Measurements from ENCODE around the gene LTBP2. TPM values are rescaled to one million over a fixed set of nuclear protein-coding genes. Genes with fewer than 3 reads are reported as not detected.

The LTBP2 gene
- total RNA-seq, 2 experiments from 2014 or later: 0.10 to 0.31 TPM

DNA sequence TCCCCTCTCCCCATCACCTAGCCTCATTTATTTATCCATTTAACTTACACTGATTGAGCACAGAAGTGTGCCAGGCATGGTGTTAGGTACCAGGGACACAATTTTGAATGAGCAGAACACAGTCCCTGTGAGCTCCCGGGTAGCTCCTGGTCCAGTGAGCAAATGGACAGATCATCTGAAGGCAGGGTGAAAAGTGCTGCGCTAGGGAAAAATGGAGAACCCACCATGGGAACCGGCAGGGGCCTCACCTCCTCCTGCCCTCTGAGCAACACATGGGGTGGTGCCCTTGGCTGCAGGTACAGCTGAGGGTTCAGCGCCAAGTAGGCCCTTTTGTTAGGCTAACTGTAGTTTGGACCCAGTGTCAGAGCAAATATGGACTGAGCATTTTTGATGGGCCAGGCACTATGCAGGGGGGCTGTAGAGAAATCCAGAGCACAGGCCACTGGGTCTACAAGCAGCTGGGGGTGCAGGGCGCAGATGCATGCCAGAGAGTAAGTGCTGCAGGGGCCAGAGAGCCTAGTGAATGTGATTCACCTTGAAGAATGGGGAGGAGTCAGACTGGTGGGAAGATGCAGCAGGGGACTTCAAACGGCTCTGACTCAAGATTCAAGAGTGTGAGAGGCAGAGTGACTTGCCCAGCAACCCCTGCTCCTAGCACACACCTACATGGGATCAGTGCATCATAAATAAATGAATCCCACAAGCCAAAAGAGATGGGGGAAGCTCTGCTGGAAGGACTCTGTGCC is 28.2 kb downstream of the LTBP2 start:
- peaks cover 25% of the 10 kb centered on the region for H3K4me1 Mint-ChIP-seq (ENCODE audit: low read depth)
- peak; percentile 61 for DNase-seq
- H3K36me3 Mint-ChIP-seq: no peaks in the 10 kb centered on the region
- no peak overlapping the region for H3K27ac Mint-ChIP-seq
- H3K9me3 Mint-ChIP-seq: no peaks in the 10 kb centered on the region
- CTCF ChIA-PET: interaction anchor here (1.8 to 2.1 kb wide), 2 partner anchors 25 to 28 kb away, joined by 6 to 12 read pairs; partner anchors contain the start of gene LTBP2
- intact Hi-C loops (cut with micrococcal nuclease): loop anchor here (2.0 kb wide), 1 partner anchor 91 kb away; the partner anchor contains the start of genes ISCA2 and NPC2
- POLR2A ChIA-PET: no interaction called here
- no peak overlapping the region for H3K4me3 Mint-ChIP-seq
- H3K27me3 Mint-ChIP-seq: no peaks in the 10 kb centered on the region

DNA sequence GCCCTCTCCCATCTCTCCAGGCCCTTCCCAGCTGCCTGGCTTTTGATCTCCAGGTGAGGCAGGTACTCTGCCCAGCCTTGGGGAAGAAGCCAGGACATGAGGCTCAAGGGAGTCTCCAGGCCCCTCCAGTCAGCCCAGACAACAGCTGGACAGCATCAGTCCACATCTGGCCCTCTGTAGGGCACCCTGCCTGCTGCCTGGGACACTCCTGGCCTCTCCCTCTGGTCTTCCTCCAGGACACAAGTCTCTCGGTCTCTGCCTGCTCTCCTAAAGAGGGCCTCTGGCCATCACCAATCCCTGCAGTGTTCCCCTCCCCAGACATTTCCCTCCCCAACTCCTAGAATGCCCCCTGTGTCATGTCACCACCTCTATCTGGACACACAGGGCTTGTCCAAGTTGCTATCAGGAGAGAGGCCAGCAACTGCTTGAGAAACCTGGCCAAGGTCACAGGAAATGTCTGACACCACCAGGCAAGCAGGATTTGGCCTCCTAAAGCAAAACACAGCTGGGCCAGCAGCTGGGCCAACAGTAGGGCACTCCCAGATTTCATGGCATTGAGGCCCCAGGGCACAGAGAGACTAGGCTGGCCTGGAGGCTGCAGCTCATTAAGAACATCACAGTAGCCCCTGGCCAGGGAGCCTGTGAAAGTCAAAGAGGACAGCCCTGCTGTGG is 29.0 kb downstream of the LTBP2 start:
- no peak for DNase-seq
- Mint-ChIP-seq H3K27ac (no peak overlapping the region), H3K27me3 (no peaks in the 10 kb centered on the region), H3K4me3 (no peak overlapping the region), H3K9me3 (no peaks in the 10 kb centered on the region), H3K36me3 (no peaks in the 10 kb centered on the region), H3K4me1 (ENCODE audit: low read depth) (peaks cover 28% of the 10 kb centered on the region)
- CTCF ChIA-PET: interaction anchor here (1.3 to 2.1 kb wide), 3 partner anchors 26 to 29 kb away, joined by 4 to 12 read pairs (median 6); partner anchors contain the start of gene LTBP2
- POLR2A ChIA-PET: no interaction called here
- intact Hi-C loops (cut with micrococcal nuclease): no loop called here

DNA sequence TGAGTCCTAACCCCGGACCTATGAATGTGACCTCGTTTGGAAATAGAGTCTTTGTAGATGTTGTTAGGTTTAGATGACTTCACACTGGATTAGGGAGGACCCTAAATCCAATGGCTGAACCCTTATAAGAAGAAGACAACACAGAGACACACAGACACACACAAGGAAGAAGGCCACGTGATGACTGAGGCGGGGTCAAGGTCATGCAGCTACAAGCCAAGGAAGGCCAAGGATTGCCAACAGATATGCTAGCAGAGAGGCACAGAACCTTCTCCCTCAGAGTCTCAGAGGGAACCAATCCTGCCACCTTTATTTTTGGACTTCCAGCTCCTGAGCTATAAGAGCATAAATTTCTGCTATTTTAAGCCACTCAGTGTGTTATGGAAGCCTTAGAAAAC is 31.8 kb downstream of the LTBP2 start:
- DNase-seq: peak; percentile 40
- H3K27ac Mint-ChIP-seq: peak overlapping the region; percentile 82

DNA sequence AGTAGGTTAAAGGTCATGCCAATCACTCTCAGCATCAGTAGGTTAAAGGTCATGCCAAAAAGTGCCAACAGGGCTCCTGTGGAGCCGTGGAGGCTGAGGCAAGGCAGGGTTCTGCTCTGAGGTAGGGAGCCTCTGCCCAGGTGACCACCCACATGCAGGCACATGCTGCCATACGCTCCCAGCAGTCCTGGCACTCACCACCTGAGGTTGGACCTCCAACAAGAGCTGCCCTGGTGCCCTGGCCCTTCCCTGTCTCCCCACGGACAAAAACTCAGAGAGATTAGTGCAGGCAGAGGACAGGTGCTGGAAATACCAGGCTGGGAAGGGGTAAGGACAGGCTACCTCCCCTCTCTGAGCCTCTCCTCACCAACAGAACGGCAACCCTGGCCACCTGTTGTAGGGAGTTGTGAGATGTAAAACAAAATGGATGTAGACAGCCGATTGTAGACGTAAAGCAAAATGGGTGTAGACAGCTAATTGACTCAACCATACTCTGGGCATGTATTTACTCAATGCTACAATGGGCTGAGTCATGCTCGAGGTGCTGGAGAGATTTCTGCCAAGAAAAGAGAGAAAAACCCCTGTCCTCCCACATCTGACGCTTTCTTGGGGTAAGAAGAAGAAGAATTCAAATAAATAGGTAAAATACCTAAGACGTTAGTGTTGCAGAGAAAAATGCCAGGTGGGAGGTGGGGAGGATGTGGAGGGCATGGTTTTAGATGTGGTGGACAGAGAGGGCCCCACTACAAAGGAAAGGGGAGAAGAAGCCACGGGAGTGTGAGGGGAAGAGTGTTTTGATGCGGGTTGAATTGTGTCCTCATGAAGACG is 32.4 kb downstream of the LTBP2 start:
- Mint-ChIP-seq H3K4me1 (ENCODE audit: low read depth) (peaks cover 28% of the 10 kb centered on the region), H3K4me3 (no peak overlapping the region), H3K9me3 (no peaks in the 10 kb centered on the region), H3K27ac (peak overlapping the region; percentile 82), H3K36me3 (no peaks in the 10 kb centered on the region), H3K27me3 (no peaks in the 10 kb centered on the region)
- ChIA-PET CTCF (interaction anchor here (2.9 kb wide), 1 partner anchor 29 kb away, joined by 9 read pairs; no protein-coding TSS in a partner anchor), POLR2A (no interaction called here)
- peak; percentile 70 for DNase-seq
- intact Hi-C loops (cut with micrococcal nuclease): loop anchor here (1.0 kb wide), 1 partner anchor 7 kb away; no protein-coding TSS in a partner anchor

More for the DNA sequence above, 31.8 kb downstream of the LTBP2 start:
- Mint-ChIP-seq H3K36me3 (no peaks in the 10 kb centered on the region), H3K4me3 (no peak overlapping the region), H3K27me3 (no peaks in the 10 kb centered on the region), H3K4me1 (ENCODE audit: low read depth) (peaks cover 28% of the 10 kb centered on the region), H3K9me3 (no peaks in the 10 kb centered on the region)
- CTCF ChIA-PET: interaction anchor here (2.9 kb wide), 1 partner anchor 29 kb away, joined by 9 read pairs; no protein-coding TSS in a partner anchor
- POLR2A ChIA-PET: interaction anchor here (1.2 kb wide), 1 partner anchor 9 kb away, joined by 3 read pairs; no protein-coding TSS in a partner anchor
- intact Hi-C loops (cut with micrococcal nuclease): loop anchor here (1.0 kb wide), 1 partner anchor 8 kb away; no protein-coding TSS in a partner anchor

DNA sequence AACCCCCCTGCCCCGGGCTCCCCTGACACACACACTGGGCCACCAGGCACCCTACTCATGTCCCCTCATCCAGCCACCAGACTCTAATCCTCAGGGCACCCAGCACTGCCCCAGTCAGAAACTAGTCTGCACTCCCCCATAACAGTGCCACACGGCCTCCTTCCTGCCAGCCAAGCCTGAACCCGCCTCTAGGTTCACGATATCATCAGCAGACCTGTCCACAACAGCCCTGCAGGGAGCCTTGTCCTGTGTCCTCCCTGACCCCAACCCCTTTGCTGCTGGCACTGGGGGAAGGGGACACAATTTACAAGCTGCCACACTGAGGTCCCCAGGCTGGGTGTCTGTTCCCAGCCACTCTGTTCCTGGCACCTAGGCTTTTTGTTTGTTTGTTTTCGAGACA is 33.6 kb downstream of the LTBP2 start:
- CTCF ChIA-PET: interaction anchor here (2.9 kb wide), 1 partner anchor 31 kb away, joined by 9 read pairs; no protein-coding TSS in a partner anchor

DNA sequence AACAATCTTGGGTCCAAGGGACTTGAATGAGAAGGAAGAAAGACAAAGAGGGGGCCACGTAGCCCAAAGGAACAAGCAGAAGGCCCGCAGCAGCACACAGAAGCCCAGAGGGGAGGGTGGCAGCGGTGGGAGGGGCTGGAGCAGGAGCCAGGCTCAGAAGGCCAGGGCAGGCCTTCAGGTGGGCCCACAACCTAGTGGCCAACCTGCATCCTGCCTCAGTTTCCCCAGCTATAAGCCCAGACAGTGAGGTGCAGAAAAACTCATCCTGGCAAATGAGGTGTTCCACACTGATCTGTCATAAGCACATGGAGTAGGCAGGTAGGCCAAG is 34.1 kb downstream of the LTBP2 start:
- Mint-ChIP-seq H3K4me3 (no peak overlapping the region), H3K4me1 (ENCODE audit: low read depth) (peaks cover 39% of the 10 kb centered on the region), H3K36me3 (no peaks in the 10 kb centered on the region), H3K27ac (no peak overlapping the region), H3K27me3 (no peaks in the 10 kb centered on the region), H3K9me3 (no peaks in the 10 kb centered on the region)
- DNase-seq: no peak
- ChIA-PET CTCF (no interaction called here), POLR2A (no interaction called here)
- intact Hi-C loops (cut with micrococcal nuclease): no loop called here

More for the DNA sequence above, 33.6 kb downstream of the LTBP2 start:
- DNase-seq: no peak
- intact Hi-C loops (cut with micrococcal nuclease): no loop called here
- Mint-ChIP-seq H3K36me3 (no peaks in the 10 kb centered on the region), H3K4me3 (no peak overlapping the region), H3K27ac (no peak overlapping the region), H3K27me3 (no peaks in the 10 kb centered on the region), H3K9me3 (no peaks in the 10 kb centered on the region), H3K4me1 (ENCODE audit: low read depth) (peaks cover 33% of the 10 kb centered on the region)
- POLR2A ChIA-PET: no interaction called here

DNA sequence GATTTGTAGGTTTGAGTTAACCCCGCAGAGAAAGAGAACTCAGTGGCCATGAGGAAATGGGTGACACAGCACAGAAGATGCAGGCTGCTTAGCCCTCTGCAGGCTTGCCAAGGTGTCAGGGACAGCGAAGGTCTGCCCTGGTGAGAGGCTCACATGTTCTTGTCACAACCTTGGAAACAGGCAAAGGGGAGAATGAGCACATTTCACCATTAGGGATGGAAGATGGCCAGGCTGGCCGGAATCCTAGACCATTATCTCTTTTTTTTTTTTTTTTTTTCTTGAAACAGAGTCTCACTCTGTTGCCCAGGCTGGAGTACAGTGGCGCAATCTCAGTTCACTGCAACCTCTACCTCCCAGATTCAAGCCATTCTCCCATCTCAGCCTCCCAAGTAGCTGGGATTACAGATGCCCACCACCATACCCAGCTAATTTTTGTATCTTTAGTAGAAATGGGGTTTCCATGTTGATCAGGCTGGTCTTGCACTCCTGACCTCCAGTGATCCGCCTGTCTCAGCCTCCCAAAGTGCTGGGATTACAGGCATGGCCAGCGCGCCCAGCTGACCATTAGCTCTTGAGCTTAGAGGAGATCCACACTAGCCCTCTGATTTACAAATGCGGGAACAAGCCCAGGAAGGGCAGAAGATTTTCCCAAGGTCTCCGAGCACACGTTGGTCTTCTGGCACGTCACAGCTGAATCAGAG is 34.6 kb downstream of the LTBP2 start:
- ChIA-PET POLR2A (no interaction called here), CTCF (no interaction called here)
- Mint-ChIP-seq H3K27ac (no peak overlapping the region), H3K27me3 (no peaks in the 10 kb centered on the region), H3K9me3 (no peaks in the 10 kb centered on the region), H3K4me3 (no peak overlapping the region), H3K36me3 (no peaks in the 10 kb centered on the region), H3K4me1 (ENCODE audit: low read depth) (peaks cover 41% of the 10 kb centered on the region)
- DNase-seq: no peak
- intact Hi-C loops (cut with micrococcal nuclease): no loop called here

DNA sequence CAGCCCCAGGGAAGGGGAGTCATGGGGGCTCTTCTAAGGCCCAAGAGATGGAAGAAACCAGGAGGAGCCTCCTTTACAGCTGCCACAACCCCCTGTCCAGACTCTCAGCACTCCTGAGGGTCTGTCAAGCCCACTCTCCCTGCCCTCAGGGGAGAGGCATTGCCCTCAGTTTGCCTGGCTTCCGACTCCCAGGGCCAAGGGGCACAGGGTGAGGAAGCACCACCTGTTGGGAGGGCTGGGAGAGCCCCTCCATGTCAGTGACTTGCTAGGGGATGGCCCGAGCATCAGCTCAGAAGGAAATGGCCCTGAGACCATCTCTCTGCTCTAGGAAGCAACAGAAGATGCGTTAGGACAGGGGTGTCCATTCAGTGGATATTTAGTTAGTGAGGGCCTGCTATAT is 36.1 kb downstream of the LTBP2 start:
- no peaks in the 10 kb centered on the region for H3K9me3 Mint-ChIP-seq
- no peak overlapping the region for H3K27ac Mint-ChIP-seq
- no peak overlapping the region for H3K4me3 Mint-ChIP-seq
- no peak for DNase-seq
- ChIA-PET CTCF (interaction anchor here (1.5 kb wide), 1 partner anchor 83 kb away, joined by 3 read pairs; the partner anchor contains the start of gene NPC2), POLR2A (no interaction called here)
- H3K27me3 Mint-ChIP-seq: peaks cover 2% of the 10 kb centered on the region
- H3K4me1 Mint-ChIP-seq (ENCODE audit: low read depth): peaks cover 53% of the 10 kb centered on the region
- intact Hi-C loops (cut with micrococcal nuclease): no loop called here
- no peaks in the 10 kb centered on the region for H3K36me3 Mint-ChIP-seq

DNA sequence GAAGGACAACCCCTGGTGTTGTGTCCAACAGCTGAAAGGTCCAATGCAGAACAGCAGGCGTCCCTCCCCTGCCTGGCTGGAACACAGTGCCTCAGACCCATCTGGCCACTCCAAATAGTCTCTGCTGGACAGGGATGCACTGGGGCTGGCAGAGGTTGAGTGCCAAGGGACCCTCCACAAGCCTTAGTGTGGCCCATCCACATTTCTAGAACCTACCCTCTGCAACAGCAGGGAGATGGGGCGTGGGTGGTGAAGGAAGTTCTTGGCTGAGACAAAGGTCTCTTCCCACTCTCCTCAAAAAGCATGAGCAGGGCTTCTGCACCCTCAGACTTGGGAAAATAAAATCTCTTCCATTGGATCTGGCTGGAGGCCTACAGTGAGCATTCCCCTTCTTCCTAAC is 36.5 kb downstream of the LTBP2 start:
- Mint-ChIP-seq H3K27ac (no peak overlapping the region), H3K36me3 (no peaks in the 10 kb centered on the region)

DNA sequence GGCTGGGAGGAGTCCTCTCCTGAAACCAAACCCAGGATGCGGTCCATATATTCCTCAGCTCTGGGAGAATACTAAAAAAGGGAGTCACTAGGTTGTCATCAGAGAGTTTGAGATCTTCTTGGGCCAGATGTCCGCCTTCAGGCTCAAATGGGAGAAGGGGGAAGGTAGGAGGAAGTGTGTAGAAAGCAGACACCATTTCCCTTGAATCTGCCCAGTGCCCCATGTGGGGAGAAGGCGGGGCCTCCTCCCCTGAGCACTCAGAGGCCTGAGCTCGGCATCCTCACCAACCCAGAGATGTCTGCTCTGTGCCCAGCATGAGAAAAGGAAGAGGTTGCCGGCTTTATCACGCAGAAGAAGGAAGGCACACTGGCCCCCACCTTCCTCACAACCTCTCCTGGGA is 37.3 kb downstream of the LTBP2 start:
- DNase-seq: no peak

More for the DNA sequence above, 36.5 kb downstream of the LTBP2 start:
- ChIA-PET CTCF (interaction anchor here (1.2 to 1.5 kb wide), 2 partner anchors 37 to 83 kb away, joined by 3 read pairs; partner anchors contain the start of gene NPC2), POLR2A (no interaction called here)
- no peak for DNase-seq
- Mint-ChIP-seq H3K4me3 (no peak overlapping the region), H3K27me3 (peaks cover 2% of the 10 kb centered on the region), H3K9me3 (no peaks in the 10 kb centered on the region), H3K4me1 (ENCODE audit: low read depth) (peaks cover 53% of the 10 kb centered on the region)
- intact Hi-C loops (cut with micrococcal nuclease): no loop called here

DNA sequence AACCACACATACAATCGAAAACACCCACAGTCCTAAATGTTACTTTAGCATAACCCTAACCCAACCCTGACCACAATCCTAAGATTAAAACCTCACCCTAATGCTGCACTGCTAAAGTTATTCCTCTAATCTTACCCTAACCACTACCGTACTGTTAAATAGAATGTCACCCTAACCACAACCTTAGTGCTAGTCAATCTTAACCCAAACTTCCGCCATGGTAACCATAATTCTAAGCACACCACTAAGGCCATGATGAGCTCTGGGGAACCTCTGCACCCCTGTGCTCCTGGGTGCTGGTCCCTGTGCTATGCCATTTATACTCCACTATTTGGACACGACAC is 38.0 kb downstream of the LTBP2 start:
- POLR2A ChIA-PET: no interaction called here

More for the DNA sequence above, 37.3 kb downstream of the LTBP2 start:
- Mint-ChIP-seq H3K27ac (no peak overlapping the region), H3K4me1 (ENCODE audit: low read depth) (peaks cover 47% of the 10 kb centered on the region), H3K9me3 (no peaks in the 10 kb centered on the region), H3K4me3 (no peak overlapping the region), H3K36me3 (no peaks in the 10 kb centered on the region), H3K27me3 (peaks cover 2% of the 10 kb centered on the region)
- intact Hi-C loops (cut with micrococcal nuclease): no loop called here
- ChIA-PET CTCF (interaction anchor here (1.0 to 1.5 kb wide), 3 partner anchors 34 to 82 kb away, joined by 3 to 4 read pairs (median 3); partner anchors contain the start of gene NPC2), POLR2A (no interaction called here)

More for the DNA sequence above, 38.0 kb downstream of the LTBP2 start:
- CTCF ChIA-PET: interaction anchor here (1.0 to 1.2 kb wide), 2 partner anchors 35 to 39 kb away, joined by 3 to 4 read pairs; no protein-coding TSS in a partner anchor
- peak overlapping the region; percentile 30 for H3K27ac Mint-ChIP-seq
- peaks cover 2% of the 10 kb centered on the region for H3K27me3 Mint-ChIP-seq
- no peaks in the 10 kb centered on the region for H3K9me3 Mint-ChIP-seq
- H3K4me3 Mint-ChIP-seq: no peak overlapping the region
- no peaks in the 10 kb centered on the region for H3K36me3 Mint-ChIP-seq
- DNase-seq: no peak
- peaks cover 41% of the 10 kb centered on the region for H3K4me1 Mint-ChIP-seq (ENCODE audit: low read depth)
- intact Hi-C loops (cut with micrococcal nuclease): no loop called here
